ENCODE data around the gene CBLC.

Gene CBLC

DNA sequence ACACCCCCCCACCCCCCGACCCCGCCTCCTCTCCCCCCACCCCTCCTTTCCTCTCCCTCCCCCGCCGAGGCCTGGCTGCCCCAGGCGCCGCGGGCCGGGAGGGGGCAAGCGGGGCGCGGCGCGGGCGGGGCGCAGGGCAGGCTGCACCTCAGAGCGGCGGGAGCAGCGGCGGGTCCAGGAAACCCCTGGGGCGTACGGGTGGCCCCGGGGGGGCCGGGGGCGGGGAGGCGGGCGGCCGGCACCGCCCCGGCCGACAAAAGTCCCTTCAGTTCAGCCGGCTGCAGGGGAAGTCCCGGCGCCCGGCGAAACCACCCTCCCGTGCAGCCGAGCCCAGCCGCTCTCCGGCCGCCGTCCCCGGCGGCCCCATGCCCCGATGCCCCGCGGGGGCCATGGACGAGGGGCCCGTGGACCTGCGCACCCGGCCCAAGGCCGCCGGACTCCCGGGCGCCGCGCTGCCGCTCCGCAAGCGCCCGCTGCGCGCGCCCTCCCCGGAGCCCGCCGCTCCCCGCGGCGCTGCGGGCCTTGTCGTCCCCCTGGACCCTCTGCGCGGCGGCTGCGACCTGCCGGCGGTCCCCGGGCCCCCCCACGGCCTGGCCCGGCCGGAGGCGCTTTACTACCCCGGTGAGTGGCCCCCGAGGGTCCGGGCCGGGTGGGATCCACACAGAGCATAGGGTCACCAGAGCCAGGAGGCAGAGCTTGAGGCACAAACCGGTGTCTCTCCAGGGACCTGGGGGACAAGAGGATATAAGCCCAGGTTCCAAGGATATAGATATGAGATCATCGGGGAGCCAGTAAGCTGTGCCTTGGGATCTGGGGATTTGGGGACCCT, 29.1 kb upstream of the CBLC start, which contains the start of gene BCL3:
TSS of gene BCL3 (plus strand) at position 283 of the 829 bp plus-strand sequence. CDS start at position 366, 83 bp downstream.
- CTCF ChIA-PET: interaction anchor here (1.5 kb wide), 1 partner anchor 25 kb away, joined by 9 read pairs; no protein-coding TSS in a partner anchor
- DNase-seq (ENCODE audit: low spot score): peak; percentile 62
- POLR2A ChIA-PET (ENCODE audit: low non-redundant PET): interaction anchor here (0.7 kb wide), 1 partner anchor 25 kb away, joined by 3 read pairs; no protein-coding TSS in a partner anchor
- TF ChIP-seq, protein P1, sequence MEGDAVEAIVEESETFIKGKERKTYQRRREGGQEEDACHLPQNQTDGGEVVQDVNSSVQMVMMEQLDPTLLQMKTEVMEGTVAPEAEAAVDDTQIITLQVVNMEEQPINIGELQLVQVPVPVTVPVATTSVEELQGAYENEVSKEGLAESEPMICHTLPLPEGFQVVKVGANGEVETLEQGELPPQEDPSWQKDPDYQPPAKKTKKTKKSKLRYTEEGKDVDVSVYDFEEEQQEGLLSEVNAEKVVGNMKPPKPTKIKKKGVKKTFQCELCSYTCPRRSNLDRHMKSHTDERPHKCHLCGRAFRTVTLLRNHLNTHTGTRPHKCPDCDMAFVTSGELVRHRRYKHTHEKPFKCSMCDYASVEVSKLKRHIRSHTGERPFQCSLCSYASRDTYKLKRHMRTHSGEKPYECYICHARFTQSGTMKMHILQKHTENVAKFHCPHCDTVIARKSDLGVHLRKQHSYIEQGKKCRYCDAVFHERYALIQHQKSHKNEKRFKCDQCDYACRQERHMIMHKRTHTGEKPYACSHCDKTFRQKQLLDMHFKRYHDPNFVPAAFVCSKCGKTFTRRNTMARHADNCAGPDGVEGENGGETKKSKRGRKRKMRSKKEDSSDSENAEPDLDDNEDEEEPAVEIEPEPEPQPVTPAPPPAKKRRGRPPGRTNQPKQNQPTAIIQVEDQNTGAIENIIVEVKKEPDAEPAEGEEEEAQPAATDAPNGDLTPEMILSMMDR (conservative IDR thresholded peaks at IDR 0.05; ENCODE audit: low read depth): no peak
- H3K27ac ChIP-seq: peak within 1 kb of the TSS; percentile 100

DNA sequence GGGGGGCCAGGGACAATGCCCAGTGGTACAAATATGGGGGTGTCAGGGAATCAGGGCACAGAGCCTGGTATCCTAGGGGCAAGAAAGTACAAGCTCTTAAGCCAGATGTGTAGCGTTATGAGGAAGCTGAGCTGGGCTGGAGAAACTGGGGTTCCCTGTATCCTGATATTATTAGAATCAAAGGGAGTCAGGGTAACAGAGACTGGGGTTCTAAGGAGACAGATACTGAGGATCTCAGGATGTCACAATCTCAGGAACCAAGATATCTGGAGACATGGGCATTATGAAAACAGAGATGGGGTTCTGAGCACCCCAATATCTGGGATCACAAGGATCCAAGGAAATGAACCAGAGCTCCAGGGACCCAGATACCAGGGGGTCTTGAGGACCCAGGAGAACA, 28.4 kb upstream of the CBLC start:
- ChIA-PET CTCF (interaction anchor here (0.6 to 1.5 kb wide), 3 partner anchors 25 to 231 kb away, joined by 3 to 9 read pairs (median 3); no protein-coding TSS in a partner anchor), POLR2A (ENCODE audit: low non-redundant PET) (interaction anchor here (0.7 kb wide), 1 partner anchor 25 kb away, joined by 3 read pairs; no protein-coding TSS in a partner anchor)
- TF ChIP-seq, protein P1 (conservative IDR thresholded peaks at IDR 0.05; ENCODE audit: low read depth): no peak
- no peak for DNase-seq (ENCODE audit: low spot score)
- peak overlapping the region; percentile 100 for H3K27ac ChIP-seq

DNA sequence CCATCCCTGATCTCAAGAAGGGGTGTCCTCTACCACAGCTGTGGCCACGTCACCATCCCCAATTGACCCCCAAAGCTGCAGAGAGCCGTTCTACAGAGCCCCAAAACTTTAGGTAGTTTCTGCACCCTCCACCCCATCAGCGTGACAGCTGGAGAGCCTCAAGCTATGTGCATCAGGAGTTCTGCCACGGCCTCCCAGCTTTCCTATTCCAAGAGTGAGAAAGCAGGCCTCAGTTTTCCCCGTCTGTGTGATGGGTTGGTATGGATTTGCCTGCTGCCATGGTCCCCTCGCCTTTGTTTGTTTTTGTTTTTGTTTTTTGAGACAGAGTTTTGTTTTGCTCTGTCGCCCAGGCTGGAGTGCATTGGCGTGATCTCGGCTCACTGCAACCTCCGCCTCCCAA, 27.7 kb upstream of the CBLC start:
- H3K27ac ChIP-seq: peak overlapping the region; percentile 100
- TF ChIP-seq, protein P1 (conservative IDR thresholded peaks at IDR 0.05; ENCODE audit: low read depth): no peak
- ChIA-PET POLR2A (ENCODE audit: low non-redundant PET) (no interaction called here), CTCF (interaction anchor here (0.9 to 1.5 kb wide), 3 partner anchors 21 to 231 kb away, joined by 3 to 9 read pairs (median 4); no protein-coding TSS in a partner anchor)
- no peak for DNase-seq (ENCODE audit: low spot score)

DNA sequence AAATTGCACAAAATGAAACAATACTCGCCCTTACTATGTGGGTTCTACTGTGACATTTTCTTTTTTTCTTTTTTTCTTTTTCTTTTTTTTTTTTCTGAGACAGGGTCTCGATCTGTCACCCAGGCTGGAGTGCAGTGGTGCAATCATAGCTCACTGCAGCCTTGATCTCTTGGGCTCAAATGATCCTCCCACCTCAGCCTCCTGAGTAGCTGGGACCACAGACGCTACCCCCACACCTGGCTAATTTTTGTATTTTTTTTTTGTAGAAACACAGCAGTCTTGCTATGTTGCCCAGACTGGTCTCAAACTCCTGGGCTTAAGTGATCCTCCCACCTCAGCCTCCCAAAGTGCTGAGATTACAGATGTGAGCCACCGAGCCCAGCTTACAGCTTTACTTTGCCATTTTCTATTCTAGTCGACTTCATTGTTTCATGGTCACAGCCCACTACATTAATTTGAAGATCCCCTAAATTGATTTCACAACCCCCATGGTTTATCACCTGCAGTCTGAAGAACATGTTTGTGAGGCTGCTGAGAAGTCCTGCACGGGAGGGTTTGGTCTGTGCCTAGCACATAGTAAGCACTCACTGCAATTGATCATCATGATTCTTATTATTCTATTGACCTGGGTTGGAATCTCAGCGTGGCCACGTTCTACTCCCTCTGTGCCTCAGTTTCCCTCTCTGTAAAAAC, 25.4 kb upstream of the CBLC start:
- DNase-seq (ENCODE audit: low spot score): no peak
- TF ChIP-seq, protein P1 (conservative IDR thresholded peaks at IDR 0.05; ENCODE audit: low read depth): no peak
- peak overlapping the region; percentile 100 for H3K27ac ChIP-seq
- CTCF ChIA-PET: interaction anchor here (0.6 to 3.3 kb wide), 4 partner anchors 18 to 193 kb away, joined by 3 to 17 read pairs (median 8); no protein-coding TSS in a partner anchor
- POLR2A ChIA-PET (ENCODE audit: low non-redundant PET): no interaction called here

DNA sequence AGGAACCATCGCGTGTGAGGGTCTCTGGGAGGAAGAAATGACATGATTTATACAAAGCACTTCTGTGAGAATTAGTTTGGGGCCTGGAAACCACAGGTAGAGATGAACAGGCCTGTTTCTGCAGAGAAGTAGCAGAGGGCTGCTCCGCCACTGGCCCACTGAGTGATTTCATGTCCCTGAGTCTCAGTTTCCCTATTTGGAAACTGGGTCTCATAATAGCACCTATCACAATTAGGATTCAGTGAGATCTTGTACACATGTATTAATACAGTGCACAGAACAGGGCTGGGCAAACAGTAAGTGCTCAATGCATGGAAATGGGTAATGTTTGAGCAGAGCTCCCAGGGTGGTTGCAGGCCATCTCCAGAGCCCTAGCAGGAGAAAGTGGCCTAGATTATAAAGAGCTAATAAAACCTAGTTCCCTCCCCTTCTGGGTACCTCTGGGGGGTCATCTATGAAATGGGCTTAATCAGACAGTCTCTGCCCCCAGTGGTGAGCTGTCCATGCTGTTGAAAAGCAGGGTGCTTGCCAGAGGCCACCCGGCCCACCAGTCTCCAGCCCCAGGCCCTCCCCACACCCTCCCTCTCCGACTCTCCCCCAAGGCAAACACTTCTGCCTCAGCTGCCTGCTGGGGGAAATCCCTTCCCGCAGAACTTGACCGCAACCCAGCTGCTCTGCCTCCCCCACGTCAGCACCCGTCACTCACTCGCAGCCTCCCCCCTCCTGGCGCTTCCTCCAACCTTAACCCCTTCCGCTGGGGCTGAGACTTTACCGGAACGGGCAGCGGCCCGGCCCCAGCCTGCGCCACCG, 24.7 kb upstream of the CBLC start:
- DNase-seq (ENCODE audit: low spot score): peak; percentile 93
- TF ChIP-seq, protein P1 (conservative IDR thresholded peaks at IDR 0.05; ENCODE audit: low read depth): no peak
- CTCF ChIA-PET: interaction anchor here (0.6 to 3.3 kb wide), 4 partner anchors 18 to 192 kb away, joined by 3 to 17 read pairs (median 8); no protein-coding TSS in a partner anchor
- POLR2A ChIA-PET (ENCODE audit: low non-redundant PET): no interaction called here
- peak overlapping the region; percentile 100 for H3K27ac ChIP-seq
